ENCODE data around the gene CLCA1.
A peak's percentile ranks its signal among the peaks of the same experiment; 100 is the strongest.

The CLCA1 gene

GRCh38 chr1:86481966-86482365, 13.2 kb downstream of the CLCA1 start:
- no peak overlapping the region for H3K4me3 ChIP-seq (ENCODE audit: low read depth, low read length)
- DNase-seq (ENCODE audit: low read depth) = no peak
- TF ChIP-seq MYC (IDR thresholded peaks at IDR 0.05; ENCODE audit: low read depth, low read length) = no peak
- no peak for TF ChIP-seq POLR2A (IDR thresholded peaks at IDR 0.05; ENCODE audit: extremely low read depth, insufficient read length)
- TF ChIP-seq MAX (IDR thresholded peaks at IDR 0.05; ENCODE audit: low read depth, low read length) = no peak
- no peak for TF ChIP-seq CTCF (IDR thresholded peaks at IDR 0.05; ENCODE audit: low read depth, low read length)

GRCh38 chr1:86487131-86487810, 18.5 kb downstream of the CLCA1 start:
- DNase-seq (ENCODE audit: low read depth) = peak; percentile 11
- no peak overlapping the region for H3K4me3 ChIP-seq (ENCODE audit: low read depth, low read length)
- TF ChIP-seq POLR2A (IDR thresholded peaks at IDR 0.05; ENCODE audit: extremely low read depth, insufficient read length) (no peak), CTCF (IDR thresholded peaks at IDR 0.05; ENCODE audit: low read depth, low read length) (no peak), MYC (IDR thresholded peaks at IDR 0.05; ENCODE audit: low read depth, low read length) (no peak), MAX (IDR thresholded peaks at IDR 0.05; ENCODE audit: low read depth, low read length) (no peak)

- H3K4me3 ChIP-seq (ENCODE audit: low read depth, low read length) = no peak overlapping the region
- no peak for DNase-seq (ENCODE audit: low read depth)
- TF ChIP-seq MAX (IDR thresholded peaks at IDR 0.05; ENCODE audit: low read depth, low read length) (no peak), CTCF (IDR thresholded peaks at IDR 0.05; ENCODE audit: low read depth, low read length) (no peak), POLR2A (IDR thresholded peaks at IDR 0.05; ENCODE audit: extremely low read depth, insufficient read length) (no peak), MYC (IDR thresholded peaks at IDR 0.05; ENCODE audit: low read depth, low read length) (no peak)
Measured at GRCh38 chr1:86487811-86488141, 19.0 kb downstream of the CLCA1 start.

GRCh38 chr1:86489242-86489878, 20.6 kb downstream of the CLCA1 start:
- DNase-seq (ENCODE audit: low read depth) = no peak
- TF ChIP-seq MAX (IDR thresholded peaks at IDR 0.05; ENCODE audit: low read depth, low read length) (no peak), CTCF (IDR thresholded peaks at IDR 0.05; ENCODE audit: low read depth, low read length) (no peak), MYC (IDR thresholded peaks at IDR 0.05; ENCODE audit: low read depth, low read length) (no peak), POLR2A (IDR thresholded peaks at IDR 0.05; ENCODE audit: extremely low read depth, insufficient read length) (no peak)
- no peak overlapping the region for H3K4me3 ChIP-seq (ENCODE audit: low read depth, low read length)

- no peak for DNase-seq (ENCODE audit: low read depth)
- TF ChIP-seq MYC (IDR thresholded peaks at IDR 0.05; ENCODE audit: low read depth, low read length) (no peak), CTCF (IDR thresholded peaks at IDR 0.05; ENCODE audit: low read depth, low read length) (no peak), MAX (IDR thresholded peaks at IDR 0.05; ENCODE audit: low read depth, low read length) (no peak), POLR2A (IDR thresholded peaks at IDR 0.05; ENCODE audit: extremely low read depth, insufficient read length) (no peak)
- no peak overlapping the region for H3K4me3 ChIP-seq (ENCODE audit: low read depth, low read length)
Measured at GRCh38 chr1:86491171-86491950, 22.6 kb downstream of the CLCA1 start.
